GM12878 (cell line): ENCODE results near the gene STAMBPL1. TPM values are rescaled to one million over a fixed set of nuclear protein-coding genes. Genes with fewer than 3 reads are reported as not detected.
A peak's percentile ranks its signal among the peaks of the same experiment; 100 is the strongest.

Experiments
- GATAD2B ChIP-seq: fragments of 450-650 bp; conservative IDR thresholded peaks from 2 replicates; pipeline ENCODE4 v1.6.1; 2017; ENCODE audit warnings: low read depth, mild to moderate bottlenecking, moderate library complexity
- MEF2B ChIP-seq: fragments of 450-650 bp; IDR thresholded peaks from 2 replicates; pipeline ENCODE4 v1.6.1; 2018; ENCODE audit warnings: mild to moderate bottlenecking, moderate library complexity; ENCODE audit not compliant: partially characterized antibody, poor library complexity, severe bottlenecking
- MYB ChIP-seq: fragments of 150-350 bp; IDR thresholded peaks from 2 replicates; pipeline ENCODE4 v1.6.1; 2014; ENCODE audit warnings: mild to moderate bottlenecking, low read depth, low read length, borderline replicate concordance
- PAX8 ChIP-seq: fragments of 450-650 bp; IDR thresholded peaks from 2 replicates; pipeline ENCODE4 v1.6.1; 2017; ENCODE audit warnings: mild to moderate bottlenecking, moderate library complexity
- RCOR1 ChIP-seq: conservative IDR thresholded peaks from 2 replicates; pipeline ENCODE4 v1.6.1; 2012; ENCODE audit warnings: low read depth, low read length, improper control_type of control experiment
- RELA ChIP-seq: fragments of 450-650 bp; IDR thresholded peaks from 2 replicates; pipeline ENCODE4 v1.8.0; 2014; ENCODE audit warnings: borderline replicate concordance; ENCODE audit not compliant: partially characterized antibody
- SIN3A ChIP-seq: IDR thresholded peaks from 2 replicates; pipeline ENCODE4 v1.6.1; 2012; ENCODE audit warnings: low read depth, low read length, improper control_type of control experiment
- SMAD5 ChIP-seq: IDR thresholded peaks from 2 replicates; pipeline ENCODE4 v1.6.1; 2016; ENCODE audit warnings: antibody characterized with exemption, low read depth
- SREBF2 ChIP-seq: IDR thresholded peaks from 2 replicates; pipeline ENCODE4 v1.6.1; 2012; ENCODE audit warnings: mild to moderate bottlenecking, low read length
- YY1 ChIP-seq: IDR thresholded peaks from 2 replicates; pipeline ENCODE4 v1.6.1; 2011; ENCODE audit warnings: low read depth, mild to moderate bottlenecking, low read length
- polyA plus RNA-seq, 11 experiments: library from polyadenylated mRNA; depleted of rRNA in 4 of 11; unstranded in 6 of 11; stranded (reverse) in 5 of 11; fragments of >200 nt; fragmentation: Nextera tagmentation in 4 of 11; fragmentation: Illumina TruSeq in 1 of 11; extraction: Ambion mirVana in 4 of 11; extraction: Trizol in 1 of 11; gene quantifications; 1 replicate in 1 of 11; 2 replicates in 10 of 11; pipeline versions ENCODE4 v1.2.1 to v1.2.3, GENCODE V29; 2011 to 2016; ENCODE audit warnings: inconsistent platforms in 2 of 11, missing spikeins in 2 of 11, low read depth in 1 of 11
- total RNA-seq, 4 experiments: library from RNA; depleted of rRNA in 3 of 4; stranded (reverse); fragments of >200 nt in 3 of 4; fragmentation: Illumina TruSeq in 1 of 4; extraction: Trizol in 1 of 4; gene quantifications; 2 replicates each; pipeline versions ENCODE4 v1.2.1 to v1.2.3, GENCODE V29; 2013 to 2021
- TF ChIP-seq, protein P1 (sequence below): IDR thresholded peaks from 2 replicates; pipeline ENCODE4 v1.6.1; 2012; ENCODE audit warnings: improper control_type of control experiment, low read depth, low read length; ENCODE audit not compliant: insufficient replicate concordance
- TF ChIP-seq, protein P2 (sequence below): fragments of 450-650 bp; IDR thresholded peaks from 2 replicates; pipeline ENCODE4 v1.6.1; 2016; ENCODE audit warnings: mild to moderate bottlenecking
- TF ChIP-seq, protein P3 (sequence below), 3 experiments: IDR thresholded peaks in 2 of 3; conservative IDR thresholded peaks in 1 of 3; 2 replicates each; pipeline ENCODE4 v1.5.1; 2011; ENCODE audit warnings: low read depth in 3 of 3, low read length in 3 of 3, mild to moderate bottlenecking in 3 of 3, control low read depth in 2 of 3, moderate library complexity in 2 of 3, inconsistent platforms in 1 of 3, mixed read lengths in 1 of 3; ENCODE audit not compliant: control insufficient read depth in 2 of 3, insufficient read depth in 1 of 3; ENCODE audit errors: extremely low read depth in 1 of 3
- TF ChIP-seq, protein P4 (sequence below): IDR thresholded peaks from 2 replicates; pipeline ENCODE4 v1.6.1; 2012; ENCODE audit warnings: low read length, inconsistent platforms

Gene STAMBPL1
- total and polyA plus RNA-seq, 10 of the 15 experiments (the other 5 are each of a cell fraction or from before 2014, with no cell fraction given), result 7.5 to 44.1 (median 25.4) TPM

DNA sequence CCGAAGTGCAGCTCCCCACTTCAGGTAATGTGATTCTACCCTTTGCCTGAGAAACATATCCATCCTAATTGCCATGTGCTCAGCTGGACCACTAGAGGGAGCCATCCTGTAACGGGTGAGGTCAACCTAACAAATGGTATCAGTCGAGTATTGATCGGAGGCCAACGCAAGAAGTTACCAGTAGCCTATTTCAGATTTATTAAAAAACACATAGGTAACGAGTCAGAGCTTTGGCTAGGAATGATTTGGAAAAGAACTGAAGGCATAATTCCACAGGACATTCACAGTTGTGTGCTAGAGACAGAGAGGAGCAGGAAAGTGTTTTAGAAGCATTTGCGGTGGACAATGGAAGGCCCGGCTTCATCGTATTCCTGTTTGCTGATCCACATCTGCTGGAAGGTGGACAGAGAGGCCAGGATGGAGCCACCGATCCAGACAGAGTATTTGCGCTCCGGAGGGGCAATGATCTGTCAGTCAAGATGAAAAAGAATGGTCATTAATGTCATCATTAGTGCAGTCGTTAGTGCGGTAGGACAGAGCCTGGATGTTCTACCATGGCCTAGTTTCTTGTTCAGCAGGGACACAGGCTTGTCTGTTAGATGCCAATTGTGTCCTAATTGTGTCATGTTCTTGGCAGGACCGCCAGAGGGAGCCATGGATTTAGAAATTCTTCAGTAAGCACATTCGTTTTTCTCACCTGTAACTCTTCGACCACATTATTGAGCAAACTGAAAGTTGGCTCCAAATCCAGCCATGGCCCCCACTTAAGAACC, 55.0 kb downstream of the STAMBPL1 start (continued):
- TF ChIP-seq, protein P1, sequence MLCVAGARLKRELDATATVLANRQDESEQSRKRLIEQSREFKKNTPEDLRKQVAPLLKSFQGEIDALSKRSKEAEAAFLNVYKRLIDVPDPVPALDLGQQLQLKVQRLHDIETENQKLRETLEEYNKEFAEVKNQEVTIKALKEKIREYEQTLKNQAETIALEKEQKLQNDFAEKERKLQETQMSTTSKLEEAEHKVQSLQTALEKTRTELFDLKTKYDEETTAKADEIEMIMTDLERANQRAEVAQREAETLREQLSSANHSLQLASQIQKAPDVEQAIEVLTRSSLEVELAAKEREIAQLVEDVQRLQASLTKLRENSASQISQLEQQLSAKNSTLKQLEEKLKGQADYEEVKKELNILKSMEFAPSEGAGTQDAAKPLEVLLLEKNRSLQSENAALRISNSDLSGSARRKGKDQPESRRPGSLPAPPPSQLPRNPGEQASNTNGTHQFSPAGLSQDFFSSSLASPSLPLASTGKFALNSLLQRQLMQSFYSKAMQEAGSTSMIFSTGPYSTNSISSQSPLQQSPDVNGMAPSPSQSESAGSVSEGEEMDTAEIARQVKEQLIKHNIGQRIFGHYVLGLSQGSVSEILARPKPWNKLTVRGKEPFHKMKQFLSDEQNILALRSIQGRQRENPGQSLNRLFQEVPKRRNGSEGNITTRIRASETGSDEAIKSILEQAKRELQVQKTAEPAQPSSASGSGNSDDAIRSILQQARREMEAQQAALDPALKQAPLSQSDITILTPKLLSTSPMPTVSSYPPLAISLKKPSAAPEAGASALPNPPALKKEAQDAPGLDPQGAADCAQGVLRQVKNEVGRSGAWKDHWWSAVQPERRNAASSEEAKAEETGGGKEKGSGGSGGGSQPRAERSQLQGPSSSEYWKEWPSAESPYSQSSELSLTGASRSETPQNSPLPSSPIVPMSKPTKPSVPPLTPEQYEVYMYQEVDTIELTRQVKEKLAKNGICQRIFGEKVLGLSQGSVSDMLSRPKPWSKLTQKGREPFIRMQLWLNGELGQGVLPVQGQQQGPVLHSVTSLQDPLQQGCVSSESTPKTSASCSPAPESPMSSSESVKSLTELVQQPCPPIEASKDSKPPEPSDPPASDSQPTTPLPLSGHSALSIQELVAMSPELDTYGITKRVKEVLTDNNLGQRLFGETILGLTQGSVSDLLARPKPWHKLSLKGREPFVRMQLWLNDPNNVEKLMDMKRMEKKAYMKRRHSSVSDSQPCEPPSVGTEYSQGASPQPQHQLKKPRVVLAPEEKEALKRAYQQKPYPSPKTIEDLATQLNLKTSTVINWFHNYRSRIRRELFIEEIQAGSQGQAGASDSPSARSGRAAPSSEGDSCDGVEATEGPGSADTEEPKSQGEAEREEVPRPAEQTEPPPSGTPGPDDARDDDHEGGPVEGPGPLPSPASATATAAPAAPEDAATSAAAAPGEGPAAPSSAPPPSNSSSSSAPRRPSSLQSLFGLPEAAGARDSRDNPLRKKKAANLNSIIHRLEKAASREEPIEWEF, result peak; percentile 87
- TF ChIP-seq YY1 (peak; percentile 68; the same call in 1 of the 2 replicates), SREBF2 (no peak), PAX8 (no peak), GATAD2B (peak; percentile 28; the same call in 1 of the 2 replicates), MEF2B (no peak), RELA (no peak), SMAD5 (no peak), MYB (no peak), RCOR1 (no peak), SIN3A (no peak)
- TF ChIP-seq, protein P2, sequence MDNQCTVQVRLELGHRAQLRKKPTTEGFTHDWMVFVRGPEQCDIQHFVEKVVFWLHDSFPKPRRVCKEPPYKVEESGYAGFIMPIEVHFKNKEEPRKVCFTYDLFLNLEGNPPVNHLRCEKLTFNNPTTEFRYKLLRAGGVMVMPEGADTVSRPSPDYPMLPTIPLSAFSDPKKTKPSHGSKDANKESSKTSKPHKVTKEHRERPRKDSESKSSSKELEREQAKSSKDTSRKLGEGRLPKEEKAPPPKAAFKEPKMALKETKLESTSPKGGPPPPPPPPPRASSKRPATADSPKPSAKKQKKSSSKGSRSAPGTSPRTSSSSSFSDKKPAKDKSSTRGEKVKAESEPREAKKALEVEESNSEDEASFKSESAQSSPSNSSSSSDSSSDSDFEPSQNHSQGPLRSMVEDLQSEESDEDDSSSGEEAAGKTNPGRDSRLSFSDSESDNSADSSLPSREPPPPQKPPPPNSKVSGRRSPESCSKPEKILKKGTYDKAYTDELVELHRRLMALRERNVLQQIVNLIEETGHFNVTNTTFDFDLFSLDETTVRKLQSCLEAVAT, result 0 out of 2 replicates have a peak, but pooled peaks have one; percentile 41
- TF ChIP-seq, protein P3, sequence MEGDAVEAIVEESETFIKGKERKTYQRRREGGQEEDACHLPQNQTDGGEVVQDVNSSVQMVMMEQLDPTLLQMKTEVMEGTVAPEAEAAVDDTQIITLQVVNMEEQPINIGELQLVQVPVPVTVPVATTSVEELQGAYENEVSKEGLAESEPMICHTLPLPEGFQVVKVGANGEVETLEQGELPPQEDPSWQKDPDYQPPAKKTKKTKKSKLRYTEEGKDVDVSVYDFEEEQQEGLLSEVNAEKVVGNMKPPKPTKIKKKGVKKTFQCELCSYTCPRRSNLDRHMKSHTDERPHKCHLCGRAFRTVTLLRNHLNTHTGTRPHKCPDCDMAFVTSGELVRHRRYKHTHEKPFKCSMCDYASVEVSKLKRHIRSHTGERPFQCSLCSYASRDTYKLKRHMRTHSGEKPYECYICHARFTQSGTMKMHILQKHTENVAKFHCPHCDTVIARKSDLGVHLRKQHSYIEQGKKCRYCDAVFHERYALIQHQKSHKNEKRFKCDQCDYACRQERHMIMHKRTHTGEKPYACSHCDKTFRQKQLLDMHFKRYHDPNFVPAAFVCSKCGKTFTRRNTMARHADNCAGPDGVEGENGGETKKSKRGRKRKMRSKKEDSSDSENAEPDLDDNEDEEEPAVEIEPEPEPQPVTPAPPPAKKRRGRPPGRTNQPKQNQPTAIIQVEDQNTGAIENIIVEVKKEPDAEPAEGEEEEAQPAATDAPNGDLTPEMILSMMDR (IDR thresholded peaks at IDR 0.05 in 2 of 3, conservative IDR thresholded peaks at IDR 0.05 in 1 of 3; ENCODE audit: control insufficient read depth in 2 of 3, extremely low read depth in 1 of 3, insufficient read depth in 1 of 3, low read depth in 3 of 3, low read length in 3 of 3), result peak; percentile 90 to 95 (median 94)
- TF ChIP-seq, protein P4, sequence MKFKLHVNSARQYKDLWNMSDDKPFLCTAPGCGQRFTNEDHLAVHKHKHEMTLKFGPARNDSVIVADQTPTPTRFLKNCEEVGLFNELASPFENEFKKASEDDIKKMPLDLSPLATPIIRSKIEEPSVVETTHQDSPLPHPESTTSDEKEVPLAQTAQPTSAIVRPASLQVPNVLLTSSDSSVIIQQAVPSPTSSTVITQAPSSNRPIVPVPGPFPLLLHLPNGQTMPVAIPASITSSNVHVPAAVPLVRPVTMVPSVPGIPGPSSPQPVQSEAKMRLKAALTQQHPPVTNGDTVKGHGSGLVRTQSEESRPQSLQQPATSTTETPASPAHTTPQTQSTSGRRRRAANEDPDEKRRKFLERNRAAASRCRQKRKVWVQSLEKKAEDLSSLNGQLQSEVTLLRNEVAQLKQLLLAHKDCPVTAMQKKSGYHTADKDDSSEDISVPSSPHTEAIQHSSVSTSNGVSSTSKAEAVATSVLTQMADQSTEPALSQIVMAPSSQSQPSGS, result peak; percentile 29; the same call in 1 of the 2 replicates
